GM18867 (cell line): ENCODE measurements around the gene CFAP97D1.

ENCODE experiments used
- ATAC-seq: cut with Tn5 transposase; IDR thresholded peaks from one replicate; pipeline ENCODE4 v1.9.1; 2021; ENCODE audit warnings: mild to moderate bottlenecking, moderate library complexity; ENCODE audit not compliant: unreplicated experiment

CFAP97D1 gene

DNA sequence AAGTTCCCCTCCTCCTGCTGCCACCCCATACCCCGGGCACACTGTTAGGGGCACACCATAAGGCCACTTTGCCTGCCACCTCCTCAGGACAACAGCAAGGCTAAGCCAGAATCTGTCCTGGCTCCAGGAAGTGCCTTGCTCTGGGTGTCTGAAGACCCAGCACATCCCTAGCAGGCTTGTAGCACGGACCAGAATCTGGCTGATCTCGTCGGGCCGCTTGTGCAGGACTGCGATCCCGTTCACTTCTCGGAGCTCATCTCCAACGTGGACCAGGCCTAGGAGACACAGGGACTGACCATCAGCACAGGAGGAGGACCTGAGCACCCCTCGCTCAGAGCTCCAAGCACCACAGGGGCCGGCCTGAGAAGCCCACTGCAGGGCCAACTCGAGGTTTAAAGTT is 45.3 kb downstream of the CFAP97D1 start:
- no peak for ATAC-seq

DNA sequence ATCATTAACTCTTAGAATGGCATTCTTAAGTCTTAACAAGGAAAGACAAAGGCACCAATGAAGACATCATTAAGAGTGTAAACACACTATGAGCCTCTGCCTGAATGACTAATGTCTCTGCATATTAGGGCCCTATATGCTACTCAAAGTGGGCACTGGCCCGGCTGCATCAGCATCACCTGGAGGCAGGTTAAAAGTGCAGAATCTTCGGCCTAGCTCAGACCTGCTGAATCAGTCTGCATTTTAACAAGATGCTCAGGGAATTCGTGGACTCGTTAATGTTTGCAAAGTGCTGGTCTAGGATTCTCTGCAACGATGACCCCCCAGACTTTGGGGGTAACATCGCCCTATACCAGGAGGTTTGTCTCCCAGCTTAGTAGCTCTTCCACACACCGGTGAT is 46.0 kb downstream of the CFAP97D1 start:
- no peak for ATAC-seq

DNA sequence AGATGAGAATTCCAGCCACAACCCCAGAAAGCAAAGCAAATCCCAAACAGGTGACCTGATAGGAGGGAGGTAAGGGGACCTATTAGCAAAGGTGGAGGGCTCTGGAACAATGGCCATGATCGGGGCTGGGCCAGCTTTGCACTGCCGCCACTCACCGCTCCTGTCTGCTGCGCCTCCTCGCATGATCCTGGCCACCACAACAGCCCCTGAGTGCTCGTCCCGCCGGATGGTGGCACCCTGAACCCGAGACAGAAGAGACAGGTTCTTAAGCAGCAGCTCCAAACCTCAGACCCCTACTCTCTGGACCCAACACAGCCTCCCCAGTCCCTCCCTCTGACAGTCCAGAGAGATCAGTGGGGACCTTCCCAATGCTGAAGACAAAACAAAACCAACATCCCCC is 47.4 kb downstream of the CFAP97D1 start:
- ATAC-seq, result no peak

GRCh38 chr17:43829738-43830137 is 49.5 kb downstream of the CFAP97D1 start:
- ATAC-seq, result no peak

GRCh38 chr17:43830510-43831140 is 50.4 kb downstream of the CFAP97D1 start:
- ATAC-seq, result no peak

- ATAC-seq, result no peak
Measured at GRCh38 chr17:43831633-43832032, 51.4 kb downstream of the CFAP97D1 start.

DNA sequence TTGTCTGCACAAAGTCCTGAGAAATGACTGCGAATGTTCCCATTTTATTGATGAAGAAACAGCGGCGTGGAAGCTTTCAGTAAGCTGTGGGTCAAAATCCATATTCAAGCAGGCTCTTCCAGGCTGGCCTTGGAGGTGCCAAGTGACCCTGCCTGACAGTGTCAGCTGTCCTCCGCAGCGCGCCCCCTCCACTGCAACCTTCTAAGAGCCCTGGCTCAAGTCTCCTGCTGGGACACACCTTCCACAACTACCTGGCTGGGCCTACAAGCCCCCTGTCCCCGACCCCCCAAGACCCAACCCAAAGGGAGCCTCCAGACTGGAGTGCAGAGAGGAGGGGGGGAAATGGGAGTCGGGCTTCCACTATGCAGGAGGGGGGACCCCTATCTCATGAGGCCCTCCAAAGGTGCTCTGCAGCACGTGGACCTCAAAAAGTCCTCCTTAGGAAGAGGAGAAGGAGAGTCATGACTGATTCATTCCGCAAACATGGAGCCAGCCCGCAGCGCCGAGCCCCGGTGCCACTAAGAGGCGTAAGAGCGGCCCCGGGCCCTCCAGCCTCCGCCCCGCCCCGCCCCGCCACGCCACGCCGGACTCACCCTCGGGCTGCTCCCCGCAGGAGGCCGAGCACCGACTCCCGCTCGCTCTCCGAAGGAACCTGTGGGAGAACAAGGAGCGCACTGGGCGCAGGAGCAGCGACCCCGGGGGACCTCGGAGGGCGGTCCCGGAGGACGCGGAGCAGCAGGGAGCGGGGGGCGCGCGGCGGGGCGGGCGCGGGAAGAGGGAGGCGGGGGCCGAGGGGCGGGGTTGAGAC is 52.1 kb downstream of the CFAP97D1 start:
- no peak for ATAC-seq

DNA sequence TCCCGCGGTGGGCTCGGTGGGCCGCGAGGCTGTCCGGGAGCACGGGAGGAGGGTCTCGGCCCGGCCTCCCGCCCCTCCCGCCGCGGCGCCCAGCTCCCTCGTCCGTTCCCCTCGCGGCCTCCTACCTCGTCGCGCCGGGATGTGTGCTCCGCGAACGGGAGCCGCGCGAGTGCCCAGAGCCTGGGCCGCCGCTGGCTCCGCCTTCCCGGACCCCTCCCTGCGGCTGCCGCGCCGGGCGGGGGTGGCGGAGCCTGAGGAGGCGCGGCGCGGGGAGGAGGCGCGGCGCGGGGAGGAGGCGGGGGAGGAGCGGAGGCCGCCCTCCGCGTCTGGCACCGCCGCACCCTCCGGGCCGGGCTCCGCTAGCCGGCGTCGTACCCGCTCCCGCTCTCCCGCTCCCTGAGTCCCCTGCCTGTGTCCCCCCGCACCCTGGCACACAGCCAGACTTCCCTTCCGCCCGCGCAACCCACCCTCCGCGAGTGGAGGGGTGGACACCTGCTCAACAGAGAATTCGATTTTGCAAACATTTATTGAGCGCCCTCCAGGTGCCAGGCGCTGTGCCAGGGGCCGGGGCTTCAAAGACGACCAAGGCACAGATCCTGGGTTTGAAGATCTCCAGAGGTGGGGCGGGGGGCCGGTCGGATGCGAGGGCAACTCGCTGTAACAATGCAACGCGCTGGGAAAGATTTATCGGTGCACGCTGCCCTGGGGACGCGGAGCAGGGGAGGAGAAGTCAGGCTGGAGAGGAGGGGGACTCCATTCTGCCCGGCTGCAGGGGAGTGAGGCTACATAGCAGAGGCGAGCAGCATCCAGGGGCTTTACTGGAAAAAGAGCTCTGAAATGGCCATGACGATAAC is 53.0 kb downstream of the CFAP97D1 start, which contains the start of gene MPP3:
Gene MPP3, minus strand, starts transcription at position 171 of the 854 bp plus-strand sequence. CDS start 1,240 bp downstream, outside the sequence.
- no peak for ATAC-seq

- ATAC-seq, result no peak
Measured at GRCh38 chr17:43834106-43834505, 53.9 kb downstream of the CFAP97D1 start.
